ENCODE results near the gene UBE2G1.

Gene UBE2G1

GRCh38 chr17:4333041-4333440 is 33.4 kb downstream of the UBE2G1 start:
- DNase-seq, result no peak

GRCh38 chr17:4332296-4332970 is 34.0 kb downstream of the UBE2G1 start:
- no peak for DNase-seq

- DNase-seq, result no peak
These were observed 34.9 kb downstream of the UBE2G1 start for GRCh38 chr17:4331614-4332013.

- peak; percentile 41 for DNase-seq
These were observed 36.6 kb downstream of the UBE2G1 start for GRCh38 chr17:4329838-4330237.

GRCh38 chr17:4327606-4328005 is 38.9 kb downstream of the UBE2G1 start:
- no peak for DNase-seq

- DNase-seq, result no peak
These were observed 39.9 kb downstream of the UBE2G1 start for GRCh38 chr17:4326608-4327007.

GRCh38 chr17:4326112-4326511 is 40.4 kb downstream of the UBE2G1 start:
- no peak for DNase-seq

GRCh38 chr17:4324463-4324862 is 42.0 kb downstream of the UBE2G1 start:
- DNase-seq, result no peak

GRCh38 chr17:4319221-4319620 is 47.3 kb downstream of the UBE2G1 start:
- no peak for DNase-seq

GRCh38 chr17:4318596-4318995 is 47.9 kb downstream of the UBE2G1 start:
- no peak for DNase-seq

- DNase-seq, result no peak
These were observed 48.3 kb downstream of the UBE2G1 start for GRCh38 chr17:4318186-4318585.

- no peak for DNase-seq
These were observed 48.9 kb downstream of the UBE2G1 start for GRCh38 chr17:4317610-4318009.

- DNase-seq, result no peak
These were observed 49.8 kb downstream of the UBE2G1 start for GRCh38 chr17:4316648-4317047.

- DNase-seq, result no peak
These were observed 51.9 kb downstream of the UBE2G1 start for GRCh38 chr17:4314618-4315017.

- no peak for DNase-seq
These were observed 52.3 kb downstream of the UBE2G1 start for GRCh38 chr17:4314179-4314578.

GRCh38 chr17:4313221-4314114 is 53.0 kb downstream of the UBE2G1 start:
- no peak for DNase-seq

- DNase-seq, result no peak
These were observed 56.0 kb downstream of the UBE2G1 start for GRCh38 chr17:4310354-4311060.

- DNase-seq, result no peak
These were observed 56.6 kb downstream of the UBE2G1 start for GRCh38 chr17:4309897-4310296.

GRCh38 chr17:4307179-4307930 is 59.1 kb downstream of the UBE2G1 start:
- no peak for DNase-seq

- DNase-seq, result no peak
These were observed 61.3 kb downstream of the UBE2G1 start for GRCh38 chr17:4305224-4305623.

GRCh38 chr17:4304417-4305027 is 62.0 kb downstream of the UBE2G1 start:
- peak; percentile 56 for DNase-seq

- DNase-seq, result no peak
These were observed 65.4 kb downstream of the UBE2G1 start for GRCh38 chr17:4301066-4301465.
